ENCODE data around the gene TFPI. TPM values are rescaled to one million over a fixed set of nuclear protein-coding genes. Genes with fewer than 3 reads are reported as not detected.
"Not testable (repeated sequence)": the region's sequence is repeated elsewhere in the genome, so short reads cannot be mapped to it uniquely, and the experiment has no call there.

The TFPI gene
- total RNA-seq, 1 donor from 2014 or later: 0.50 TPM

- H3K36me3 Mint-ChIP-seq (ENCODE audit: low read depth); H3K9me3 Mint-ChIP-seq; DNase-seq (ENCODE audit: low spot score); H3K4me3 Mint-ChIP-seq (ENCODE audit: low read depth); H3K27ac Mint-ChIP-seq; H3K27me3 Mint-ChIP-seq (ENCODE audit: low read depth); intact Hi-C loops (cut with micrococcal nuclease); H3K4me1 Mint-ChIP-seq (ENCODE audit: low read depth): not testable (repeated sequence)
These were observed 37.4 kb downstream of the TFPI start for GRCh38 chr2:187516630-187517510.

GRCh38 chr2:187514930-187515329, 39.3 kb downstream of the TFPI start:
- Mint-ChIP-seq H3K27me3 (ENCODE audit: low read depth) (no peaks in the 10 kb centered on the region), H3K27ac (no peak overlapping the region), H3K4me1 (ENCODE audit: low read depth) (peaks cover 10% of the 10 kb centered on the region), H3K4me3 (ENCODE audit: low read depth) (no peak overlapping the region), H3K36me3 (ENCODE audit: low read depth) (no peaks in the 10 kb centered on the region), H3K9me3 (peaks cover 8% of the 10 kb centered on the region)
- intact Hi-C loops (cut with micrococcal nuclease): no loop called here
- DNase-seq (ENCODE audit: low spot score): no peak

- not testable (repeated sequence) for H3K4me3 Mint-ChIP-seq (ENCODE audit: low read depth)
These were observed 39.9 kb downstream of the TFPI start for GRCh38 chr2:187514235-187514829.

GRCh38 chr2:187513460-187514234, 40.6 kb downstream of the TFPI start:
- H3K36me3 Mint-ChIP-seq (ENCODE audit: low read depth); H3K4me3 Mint-ChIP-seq (ENCODE audit: low read depth); H3K27ac Mint-ChIP-seq; H3K9me3 Mint-ChIP-seq; DNase-seq (ENCODE audit: low spot score); H3K27me3 Mint-ChIP-seq (ENCODE audit: low read depth); intact Hi-C loops (cut with micrococcal nuclease): not testable (repeated sequence)
- peaks cover 14% of the 10 kb centered on the region for H3K4me1 Mint-ChIP-seq (ENCODE audit: low read depth)

More at GRCh38 chr2:187514235-187514829, 39.9 kb downstream of the TFPI start:
- H3K4me1 Mint-ChIP-seq (ENCODE audit: low read depth): peaks cover 14% of the 10 kb centered on the region
- intact Hi-C loops (cut with micrococcal nuclease); H3K36me3 Mint-ChIP-seq (ENCODE audit: low read depth); DNase-seq (ENCODE audit: low spot score); H3K27me3 Mint-ChIP-seq (ENCODE audit: low read depth); H3K9me3 Mint-ChIP-seq; H3K27ac Mint-ChIP-seq: not testable (repeated sequence)

GRCh38 chr2:187511356-187512315, 42.6 kb downstream of the TFPI start:
- Mint-ChIP-seq H3K4me3 (ENCODE audit: low read depth) (no peak overlapping the region), H3K36me3 (ENCODE audit: low read depth) (no peaks in the 10 kb centered on the region), H3K27me3 (ENCODE audit: low read depth) (peaks cover 4% of the 10 kb centered on the region), H3K4me1 (ENCODE audit: low read depth) (peaks cover 14% of the 10 kb centered on the region), H3K27ac (peak overlapping the region; percentile 11), H3K9me3 (no peaks in the 10 kb centered on the region)
- DNase-seq (ENCODE audit: low spot score): no peak
- intact Hi-C loops (cut with micrococcal nuclease): loop anchor here (2.0 kb wide), 2 partner anchors 13 to 41 kb away; no protein-coding TSS in a partner anchor

GRCh38 chr2:187510419-187511355, 43.5 kb downstream of the TFPI start:
- not testable (repeated sequence) for DNase-seq (ENCODE audit: low spot score); H3K36me3 Mint-ChIP-seq (ENCODE audit: low read depth); H3K9me3 Mint-ChIP-seq; H3K27me3 Mint-ChIP-seq (ENCODE audit: low read depth); H3K4me3 Mint-ChIP-seq (ENCODE audit: low read depth); H3K27ac Mint-ChIP-seq
- peaks cover 14% of the 10 kb centered on the region for H3K4me1 Mint-ChIP-seq (ENCODE audit: low read depth)
- intact Hi-C loops (cut with micrococcal nuclease): loop anchor here (2.0 kb wide), 2 partner anchors 14 to 42 kb away; no protein-coding TSS in a partner anchor

GRCh38 chr2:187509667-187510417, 44.4 kb downstream of the TFPI start:
- Mint-ChIP-seq H3K27me3 (ENCODE audit: low read depth) (peaks cover 4% of the 10 kb centered on the region), H3K4me1 (ENCODE audit: low read depth) (peaks cover 14% of the 10 kb centered on the region), H3K4me3 (ENCODE audit: low read depth) (no peak overlapping the region), H3K27ac (peak overlapping the region; percentile 80), H3K36me3 (ENCODE audit: low read depth) (no peaks in the 10 kb centered on the region), H3K9me3 (no peaks in the 10 kb centered on the region)
- intact Hi-C loops (cut with micrococcal nuclease): loop anchor here (2.0 to 10.0 kb wide), 3 partner anchors 15 to 855 kb away; no protein-coding TSS in a partner anchor
- DNase-seq (ENCODE audit: low spot score): no peak

- Mint-ChIP-seq H3K9me3 (no peaks in the 10 kb centered on the region), H3K36me3 (ENCODE audit: low read depth) (no peaks in the 10 kb centered on the region), H3K27ac (no peak overlapping the region), H3K4me1 (ENCODE audit: low read depth) (peaks cover 18% of the 10 kb centered on the region), H3K4me3 (ENCODE audit: low read depth) (no peak overlapping the region), H3K27me3 (ENCODE audit: low read depth) (peaks cover 9% of the 10 kb centered on the region)
- intact Hi-C loops (cut with micrococcal nuclease): loop anchor here (10.0 kb wide), 1 partner anchor 858 kb away; no protein-coding TSS in a partner anchor
- no peak for DNase-seq (ENCODE audit: low spot score)
These were observed 47.8 kb downstream of the TFPI start for GRCh38 chr2:187506416-187506815.

GRCh38 chr2:187505065-187505672, 49.1 kb downstream of the TFPI start:
- intact Hi-C loops (cut with micrococcal nuclease): loop anchor here (10.0 kb wide), 1 partner anchor 860 kb away; no protein-coding TSS in a partner anchor
- no peak for DNase-seq (ENCODE audit: low spot score)
- H3K4me1 Mint-ChIP-seq (ENCODE audit: low read depth): peaks cover 11% of the 10 kb centered on the region
- peaks cover 9% of the 10 kb centered on the region for H3K27me3 Mint-ChIP-seq (ENCODE audit: low read depth)
- no peak overlapping the region for H3K27ac Mint-ChIP-seq
- H3K9me3 Mint-ChIP-seq: no peaks in the 10 kb centered on the region
- H3K36me3 Mint-ChIP-seq (ENCODE audit: low read depth): no peaks in the 10 kb centered on the region
- H3K4me3 Mint-ChIP-seq (ENCODE audit: low read depth): no peak overlapping the region

- Mint-ChIP-seq H3K9me3 (no peaks in the 10 kb centered on the region), H3K4me1 (ENCODE audit: low read depth) (peaks cover 4% of the 10 kb centered on the region), H3K27ac (no peak overlapping the region)
These were observed 49.8 kb downstream of the TFPI start for GRCh38 chr2:187504312-187504921.

More at GRCh38 chr2:187504312-187504921, 49.8 kb downstream of the TFPI start:
- intact Hi-C loops (cut with micrococcal nuclease): loop anchor here (5.0 to 10.0 kb wide), 2 partner anchors 860 to 1008 kb away; no protein-coding TSS in a partner anchor
- H3K4me3 Mint-ChIP-seq (ENCODE audit: low read depth): no peak overlapping the region
- no peaks in the 10 kb centered on the region for H3K36me3 Mint-ChIP-seq (ENCODE audit: low read depth)
- no peak for DNase-seq (ENCODE audit: low spot score)
- peaks cover 9% of the 10 kb centered on the region for H3K27me3 Mint-ChIP-seq (ENCODE audit: low read depth)

Measured in activated T-helper 2 cell treated with anti-CD3 and anti-CD28 coated beads, Interferon-gamma antibody, Interleukin-2, Interleukin-4, amounts not matched to agents 10 μg/mL and 5 μg/mL and 100 μg/mL, durations not matched to agents 14 hours and 24 hours and 36 hours (primary cell).